Measurements from ENCODE around the gene SHCBP1L.

Gene SHCBP1L

DNA sequence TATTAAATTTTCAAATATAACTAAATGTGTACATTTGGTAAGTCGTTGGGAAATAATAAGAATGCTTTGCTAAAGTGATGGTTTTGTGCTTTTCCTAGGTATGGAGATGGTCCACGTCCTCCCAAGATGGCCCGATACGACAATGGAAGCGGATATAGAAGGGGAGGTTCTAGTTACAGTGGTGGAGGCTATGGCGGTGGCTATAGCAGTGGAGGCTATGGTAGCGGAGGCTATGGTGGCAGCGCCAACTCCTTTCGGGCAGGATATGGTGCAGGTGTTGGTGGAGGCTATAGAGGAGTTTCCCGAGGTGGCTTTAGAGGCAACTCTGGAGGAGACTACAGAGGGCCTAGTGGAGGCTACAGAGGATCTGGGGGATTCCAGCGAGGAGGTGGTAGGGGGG lies 66.0 kb downstream of the SHCBP1L start:
- Histone ChIP-seq H3K14ac (ENCODE audit: low read length in 2 of 2) (no peak overlapping the region), H3K18ac (ENCODE audit: low read depth in 1 of 2, low read length in 2 of 2) (no peak overlapping the region), H3K4me1 (ENCODE audit: control insufficient read depth, insufficient read depth, low read depth, low read length) (no peaks in the 10 kb centered on the region), H4K8ac (ENCODE audit: low read length) (no peak overlapping the region), H3K4me3 (ENCODE audit: insufficient read depth in 1 of 2, low read depth in 1 of 2, low read length in 2 of 2) (no peak overlapping the region), H2AK5ac (ENCODE audit: low read length, severe bottlenecking) (no peak overlapping the region), H2AFZ (ENCODE audit: low read depth, low read length) (no peak overlapping the region), H2BK15ac (ENCODE audit: low read depth, poor library complexity, severe bottlenecking) (no peak overlapping the region), H3K36me3 (ENCODE audit: control insufficient read depth in 1 of 2, insufficient read depth in 2 of 2, low read depth in 1 of 2, low read length in 2 of 2) (peaks cover 21 to 70% of the 10 kb centered on the region in 2 experiments), H3K4me2 (ENCODE audit: low read length, poor library complexity, severe bottlenecking) (no peak overlapping the region), H2BK12ac (ENCODE audit: low read length in 2 of 2) (no peak overlapping the region), H3K9ac (ENCODE audit: low read length) (no peak overlapping the region), H2BK120ac (ENCODE audit: low read depth, low read length) (no peak overlapping the region), H3K23ac (ENCODE audit: low read length in 2 of 2) (no peak overlapping the region), H3K27me3 (ENCODE audit: control insufficient read depth in 1 of 2, insufficient read depth in 1 of 2, low read length in 2 of 2) (no peaks in the 10 kb centered on the region), H3K27ac (ENCODE audit: low read length, poor library complexity, severe bottlenecking) (no peak overlapping the region), H4K91ac (ENCODE audit: low read length) (peak overlapping the region; percentile 29), H3K9me3 (ENCODE audit: control insufficient read depth, low read length) (no peaks in the 10 kb centered on the region), H2BK5ac (ENCODE audit: low read depth, low read length, poor library complexity, severe bottlenecking) (no peak overlapping the region), H3K79me1 (replicated peaks; ENCODE audit: low read length, poor library complexity, severe bottlenecking) (peaks cover 8% of the 10 kb centered on the region), H3K4ac (ENCODE audit: low read depth in 1 of 2, low read length in 2 of 2) (no peak overlapping the region)
- 99% methylated on average over 11 of the region's 11 CpGs for WGBS
- DNase-seq, result no peak

DNA sequence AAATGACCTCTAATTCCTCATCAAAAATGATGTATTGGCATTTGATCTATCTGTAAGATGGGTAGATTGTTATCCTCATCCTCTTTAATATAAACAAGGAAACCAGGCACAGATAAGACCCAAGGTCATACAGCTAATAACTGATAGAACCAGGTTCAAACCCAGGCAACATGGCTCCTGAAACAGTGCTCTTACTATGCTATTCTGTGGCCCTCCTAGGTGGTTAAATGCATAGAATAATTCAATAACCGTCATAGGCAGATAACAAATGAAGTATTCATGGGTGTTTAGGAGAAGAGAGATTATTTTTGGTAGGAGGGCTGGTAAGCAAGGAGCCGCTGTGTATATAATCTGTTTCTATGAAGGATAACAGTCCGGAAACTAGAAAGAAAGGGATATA lies 67.4 kb downstream of the SHCBP1L start:
- H3K4ac ChIP-seq (ENCODE audit: low read depth in 1 of 2, low read length in 2 of 2), result no peak overlapping the region
- no peak overlapping the region for H2BK5ac ChIP-seq (ENCODE audit: low read depth, low read length, poor library complexity, severe bottlenecking)
- no peak overlapping the region for H3K4me3 ChIP-seq (ENCODE audit: insufficient read depth in 1 of 2, low read depth in 1 of 2, low read length in 2 of 2)
- H2AFZ ChIP-seq (ENCODE audit: low read depth, low read length), result no peak overlapping the region
- H3K4me2 ChIP-seq (ENCODE audit: low read length, poor library complexity, severe bottlenecking), result no peak overlapping the region
- H3K23ac ChIP-seq (ENCODE audit: low read length in 2 of 2), result no peak overlapping the region
- H2BK12ac ChIP-seq (ENCODE audit: low read length in 2 of 2), result no peak overlapping the region
- no peaks in the 10 kb centered on the region for H3K4me1 ChIP-seq (ENCODE audit: control insufficient read depth, insufficient read depth, low read depth, low read length)
- H3K79me1 ChIP-seq (replicated peaks; ENCODE audit: low read length, poor library complexity, severe bottlenecking), result peaks cover 9% of the 10 kb centered on the region
- no peak overlapping the region for H2BK120ac ChIP-seq (ENCODE audit: low read depth, low read length)
- H3K14ac ChIP-seq (ENCODE audit: low read length in 2 of 2), result no peak overlapping the region
- no peak overlapping the region for H2AK5ac ChIP-seq (ENCODE audit: low read length, severe bottlenecking)
- H3K9me3 ChIP-seq (ENCODE audit: control insufficient read depth, low read length), result no peaks in the 10 kb centered on the region
- H3K18ac ChIP-seq (ENCODE audit: low read depth in 1 of 2, low read length in 2 of 2), result no peak overlapping the region
- H3K9ac ChIP-seq (ENCODE audit: low read length), result no peak overlapping the region
- no peaks in the 10 kb centered on the region for H3K27me3 ChIP-seq (ENCODE audit: control insufficient read depth in 1 of 2, insufficient read depth in 1 of 2, low read length in 2 of 2)
- 99% methylated on average over 3 of the region's 3 CpGs for WGBS
- no peak overlapping the region for H4K8ac ChIP-seq (ENCODE audit: low read length)
- H3K36me3 ChIP-seq (ENCODE audit: control insufficient read depth in 1 of 2, insufficient read depth in 2 of 2, low read depth in 1 of 2, low read length in 2 of 2), result peaks cover 26 to 84% of the 10 kb centered on the region in 2 experiments
- no peak overlapping the region for H2BK15ac ChIP-seq (ENCODE audit: low read depth, poor library complexity, severe bottlenecking)
- H3K27ac ChIP-seq (ENCODE audit: low read length, poor library complexity, severe bottlenecking), result no peak overlapping the region
- H4K91ac ChIP-seq (ENCODE audit: low read length), result no peak overlapping the region
- no peak for DNase-seq

DNA sequence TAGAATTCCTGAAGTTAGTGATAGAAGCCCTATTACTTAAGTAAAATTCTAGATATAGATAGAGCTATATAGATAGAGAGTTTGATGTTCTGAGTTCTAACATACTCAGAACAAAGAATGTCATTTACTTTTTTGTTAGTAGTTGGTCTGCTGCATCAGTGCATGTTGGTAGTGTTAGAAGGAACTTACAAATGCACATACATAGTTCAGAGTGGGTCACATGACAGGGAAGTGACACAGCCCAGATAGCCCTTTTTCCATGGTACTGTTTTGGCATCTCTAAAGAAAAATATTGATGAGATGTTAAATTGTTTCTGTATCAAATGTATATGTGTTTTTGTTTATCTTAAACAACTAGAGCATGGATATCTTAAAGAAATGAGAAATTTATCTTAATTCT lies 68.1 kb downstream of the SHCBP1L start:
- H3K14ac ChIP-seq (ENCODE audit: low read length in 2 of 2), result no peak overlapping the region
- no peak overlapping the region for H2AFZ ChIP-seq (ENCODE audit: low read depth, low read length)
- no peaks in the 10 kb centered on the region for H3K9me3 ChIP-seq (ENCODE audit: control insufficient read depth, low read length)
- no peak overlapping the region for H3K18ac ChIP-seq (ENCODE audit: low read depth in 1 of 2, low read length in 2 of 2)
- H3K36me3 ChIP-seq (ENCODE audit: control insufficient read depth in 1 of 2, insufficient read depth in 2 of 2, low read depth in 1 of 2, low read length in 2 of 2), result peaks cover 27 to 91% of the 10 kb centered on the region in 2 experiments
- H2BK15ac ChIP-seq (ENCODE audit: low read depth, poor library complexity, severe bottlenecking), result no peak overlapping the region
- no peak overlapping the region for H3K9ac ChIP-seq (ENCODE audit: low read length)
- no peak overlapping the region for H3K4me3 ChIP-seq (ENCODE audit: insufficient read depth in 1 of 2, low read depth in 1 of 2, low read length in 2 of 2)
- H4K91ac ChIP-seq (ENCODE audit: low read length), result no peak overlapping the region
- no peak overlapping the region for H3K27ac ChIP-seq (ENCODE audit: low read length, poor library complexity, severe bottlenecking)
- no peaks in the 10 kb centered on the region for H3K27me3 ChIP-seq (ENCODE audit: control insufficient read depth in 1 of 2, insufficient read depth in 1 of 2, low read length in 2 of 2)
- DNase-seq, result no peak
- H2AK5ac ChIP-seq (ENCODE audit: low read length, severe bottlenecking), result no peak overlapping the region
- H2BK12ac ChIP-seq (ENCODE audit: low read length in 2 of 2), result no peak overlapping the region
- H4K8ac ChIP-seq (ENCODE audit: low read length), result no peak overlapping the region
- H3K79me1 ChIP-seq (replicated peaks; ENCODE audit: low read length, poor library complexity, severe bottlenecking), result peaks cover 11% of the 10 kb centered on the region
- H2BK120ac ChIP-seq (ENCODE audit: low read depth, low read length), result no peak overlapping the region
- no peak overlapping the region for H3K4ac ChIP-seq (ENCODE audit: low read depth in 1 of 2, low read length in 2 of 2)
- no peaks in the 10 kb centered on the region for H3K4me1 ChIP-seq (ENCODE audit: control insufficient read depth, insufficient read depth, low read depth, low read length)
- H2BK5ac ChIP-seq (ENCODE audit: low read depth, low read length, poor library complexity, severe bottlenecking), result no peak overlapping the region
- no peak overlapping the region for H3K23ac ChIP-seq (ENCODE audit: low read length in 2 of 2)
- no peak overlapping the region for H3K4me2 ChIP-seq (ENCODE audit: low read length, poor library complexity, severe bottlenecking)

DNA sequence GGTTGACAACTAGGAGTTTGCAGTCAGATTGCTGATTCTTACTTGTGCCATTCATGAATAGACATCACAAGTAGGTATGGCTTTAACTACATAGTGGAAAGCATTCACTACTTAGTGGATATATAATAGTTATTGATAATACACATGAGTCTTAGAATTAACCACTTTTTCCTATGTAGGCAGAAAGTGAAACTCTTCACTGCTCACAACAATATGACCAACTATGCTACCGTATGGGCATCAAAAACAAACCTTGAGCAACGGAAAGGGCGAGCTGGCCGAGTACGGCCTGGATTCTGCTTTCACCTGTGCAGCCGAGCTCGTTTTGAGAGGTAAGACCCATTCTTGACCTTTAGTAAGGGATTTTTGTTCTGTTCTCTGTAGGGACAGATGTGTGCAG lies 75.1 kb downstream of the SHCBP1L start:
- H3K27ac ChIP-seq (ENCODE audit: low read length, poor library complexity, severe bottlenecking), result no peak overlapping the region
- peaks cover 17% of the 10 kb centered on the region for H3K79me1 ChIP-seq (replicated peaks; ENCODE audit: low read length, poor library complexity, severe bottlenecking)
- no peak overlapping the region for H2BK12ac ChIP-seq (ENCODE audit: low read length in 2 of 2)
- no peak for DNase-seq
- H3K4me3 ChIP-seq (ENCODE audit: insufficient read depth in 1 of 2, low read depth in 1 of 2, low read length in 2 of 2), result no peak overlapping the region
- H4K8ac ChIP-seq (ENCODE audit: low read length), result no peak overlapping the region
- no peak overlapping the region for H2BK5ac ChIP-seq (ENCODE audit: low read depth, low read length, poor library complexity, severe bottlenecking)
- no peaks in the 10 kb centered on the region for H3K27me3 ChIP-seq (ENCODE audit: control insufficient read depth in 1 of 2, insufficient read depth in 1 of 2, low read length in 2 of 2)
- peaks cover 17 to 99% of the 10 kb centered on the region in 2 experiments for H3K36me3 ChIP-seq (ENCODE audit: control insufficient read depth in 1 of 2, insufficient read depth in 2 of 2, low read depth in 1 of 2, low read length in 2 of 2)
- H3K18ac ChIP-seq (ENCODE audit: low read depth in 1 of 2, low read length in 2 of 2), result no peak overlapping the region
- H3K23ac ChIP-seq (ENCODE audit: low read length in 2 of 2), result no peak overlapping the region
- no peak overlapping the region for H2AK5ac ChIP-seq (ENCODE audit: low read length, severe bottlenecking)
- H3K4ac ChIP-seq (ENCODE audit: low read depth in 1 of 2, low read length in 2 of 2), result no peak overlapping the region
- H3K4me2 ChIP-seq (ENCODE audit: low read length, poor library complexity, severe bottlenecking), result no peak overlapping the region
- H2BK15ac ChIP-seq (ENCODE audit: low read depth, poor library complexity, severe bottlenecking), result no peak overlapping the region
- H4K91ac ChIP-seq (ENCODE audit: low read length), result no peak overlapping the region
- 97% methylated on average over 7 of the region's 7 CpGs for WGBS
- no peaks in the 10 kb centered on the region for H3K9me3 ChIP-seq (ENCODE audit: control insufficient read depth, low read length)
- H3K14ac ChIP-seq (ENCODE audit: low read length in 2 of 2), result no peak overlapping the region
- no peak overlapping the region for H2BK120ac ChIP-seq (ENCODE audit: low read depth, low read length)
- no peak overlapping the region for H3K9ac ChIP-seq (ENCODE audit: low read length)
- no peaks in the 10 kb centered on the region for H3K4me1 ChIP-seq (ENCODE audit: control insufficient read depth, insufficient read depth, low read depth, low read length)
- no peak overlapping the region for H2AFZ ChIP-seq (ENCODE audit: low read depth, low read length)
